Measurements from ENCODE around the gene CPA5. TPM values are rescaled to one million over a fixed set of nuclear protein-coding genes. Genes with fewer than 3 reads are reported as not detected.

Gene CPA5
- total and polyA plus RNA-seq, 7 donors = 0.42 to 5.2 (median 1.0) TPM; not detected in 1

DNA sequence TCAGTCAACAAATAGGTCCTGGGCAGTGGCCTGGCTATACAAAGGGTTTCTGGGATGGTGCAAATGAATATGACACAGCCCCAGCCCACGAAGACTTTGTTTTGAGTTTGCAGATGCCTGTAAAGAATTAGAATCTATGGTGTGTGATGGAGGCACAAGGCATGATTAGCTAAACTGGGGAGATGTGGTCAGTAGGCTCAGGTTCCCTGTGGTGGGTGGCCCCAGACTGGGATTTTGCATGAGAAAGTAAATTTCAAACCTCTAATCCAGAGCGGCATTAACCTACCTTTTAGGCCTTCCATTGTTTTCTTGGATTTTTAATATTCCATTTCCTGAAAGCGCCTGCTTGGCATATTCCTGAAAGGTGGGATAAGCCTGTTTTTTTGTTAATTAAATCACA is 6.4 kb upstream of the CPA5 start:
- Histone ChIP-seq H3K27me3 (ENCODE audit: insufficient read depth in 3 of 3, low read length in 2 of 3) (no peaks in the 10 kb centered on the region), H3K4me1 (no peaks in the 10 kb centered on the region), H3K4me3 (no peak overlapping the region), H3K27ac (no peak overlapping the region), H3K36me3 (ENCODE audit: insufficient read depth in 1 of 2, low read depth in 1 of 2) (no peaks in the 10 kb centered on the region), H3K9me3 (peaks cover 8% of the 10 kb centered on the region)
- no peak for ATAC-seq
- intact Hi-C loops (cut with DNase I) = no loop called here
- 91 to 95% (median 94%) methylated on average over 3 of the region's 3 CpGs for WGBS, 3 donors
- TF ChIP-seq, protein P1, sequence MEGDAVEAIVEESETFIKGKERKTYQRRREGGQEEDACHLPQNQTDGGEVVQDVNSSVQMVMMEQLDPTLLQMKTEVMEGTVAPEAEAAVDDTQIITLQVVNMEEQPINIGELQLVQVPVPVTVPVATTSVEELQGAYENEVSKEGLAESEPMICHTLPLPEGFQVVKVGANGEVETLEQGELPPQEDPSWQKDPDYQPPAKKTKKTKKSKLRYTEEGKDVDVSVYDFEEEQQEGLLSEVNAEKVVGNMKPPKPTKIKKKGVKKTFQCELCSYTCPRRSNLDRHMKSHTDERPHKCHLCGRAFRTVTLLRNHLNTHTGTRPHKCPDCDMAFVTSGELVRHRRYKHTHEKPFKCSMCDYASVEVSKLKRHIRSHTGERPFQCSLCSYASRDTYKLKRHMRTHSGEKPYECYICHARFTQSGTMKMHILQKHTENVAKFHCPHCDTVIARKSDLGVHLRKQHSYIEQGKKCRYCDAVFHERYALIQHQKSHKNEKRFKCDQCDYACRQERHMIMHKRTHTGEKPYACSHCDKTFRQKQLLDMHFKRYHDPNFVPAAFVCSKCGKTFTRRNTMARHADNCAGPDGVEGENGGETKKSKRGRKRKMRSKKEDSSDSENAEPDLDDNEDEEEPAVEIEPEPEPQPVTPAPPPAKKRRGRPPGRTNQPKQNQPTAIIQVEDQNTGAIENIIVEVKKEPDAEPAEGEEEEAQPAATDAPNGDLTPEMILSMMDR (IDR thresholded peaks at IDR 0.05) = no peak
- DNase-seq = no peak

DNA sequence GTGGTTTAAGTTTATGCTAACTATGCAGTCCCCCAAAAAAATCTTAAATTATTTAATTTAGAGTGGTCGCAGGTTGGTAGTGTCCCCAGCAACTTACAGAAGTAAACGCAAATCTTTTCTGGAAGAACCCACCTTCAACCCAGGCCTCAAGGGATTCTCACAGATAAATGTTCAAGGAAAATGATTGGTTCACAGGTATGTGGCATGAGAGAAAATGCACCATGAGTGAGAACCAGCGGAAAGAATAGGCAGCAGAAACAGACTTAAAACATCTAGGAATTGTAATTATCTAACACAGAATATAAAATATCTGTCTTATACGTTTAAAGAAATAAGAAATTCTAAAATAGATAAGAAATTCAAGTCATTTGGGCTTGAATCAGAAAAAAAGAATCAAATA is 2.7 kb upstream of the CPA5 start:
- ATAC-seq (no peak), DNase-seq (no peak)
- TF ChIP-seq, protein P1 (IDR thresholded peaks at IDR 0.05) = no peak
- Histone ChIP-seq H3K9me3 (peaks cover 8% of the 10 kb centered on the region), H3K36me3 (ENCODE audit: insufficient read depth in 1 of 2, low read depth in 1 of 2) (no peaks in the 10 kb centered on the region), H3K27me3 (ENCODE audit: insufficient read depth in 3 of 3, low read length in 2 of 3) (no peaks in the 10 kb centered on the region), H3K27ac (no peak overlapping the region), H3K4me3 (no peak overlapping the region), H3K4me1 (no peaks in the 10 kb centered on the region)
- intact Hi-C loops (cut with DNase I) = no loop called here
- WGBS, 3 donors = 96 to 97% (median 97%) methylated on average over 4 of the region's 4 CpGs

- Histone ChIP-seq H3K4me1 (no peaks in the 10 kb centered on the region), H3K27me3 (ENCODE audit: insufficient read depth in 3 of 3, low read length in 2 of 3) (no peaks in the 10 kb centered on the region), H3K36me3 (ENCODE audit: insufficient read depth in 1 of 2, low read depth in 1 of 2) (no peaks in the 10 kb centered on the region), H3K27ac (no peak overlapping the region), H3K4me3 (no peak overlapping the region), H3K9me3 (peaks cover 8% of the 10 kb centered on the region)
- WGBS, 3 donors = 95 to 96% (median 95%) methylated on average over 3 of the region's 3 CpGs
- TF ChIP-seq, protein P1 (IDR thresholded peaks at IDR 0.05) = no peak
- intact Hi-C loops (cut with DNase I) = no loop called here
- ATAC-seq = no peak
- DNase-seq = no peak
These were observed 1.8 kb upstream of the CPA5 start for GRCh38 chr7:130342701-130343380.

DNA sequence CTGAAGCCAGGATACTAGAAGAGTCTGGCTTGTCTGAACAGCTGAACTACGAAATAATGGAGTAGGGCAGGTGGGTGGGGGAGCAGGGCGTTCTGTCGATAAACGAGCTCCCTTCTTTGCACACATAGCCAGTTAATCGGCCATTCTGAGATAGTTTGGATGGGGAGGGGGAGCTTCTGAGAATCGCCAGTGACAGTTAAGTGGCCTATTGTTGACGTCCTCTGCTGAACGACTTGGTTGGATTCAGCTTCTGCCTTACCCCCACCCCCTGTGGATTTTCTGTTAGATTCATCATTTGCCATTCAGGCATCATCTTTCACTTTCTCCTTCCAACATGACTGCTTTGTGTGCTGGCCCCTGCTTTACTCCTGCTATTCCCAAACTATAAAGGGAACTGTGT is 520 bp downstream of the CPA5 start:
- Histone ChIP-seq H3K4me3 (no peak overlapping the region), H3K27me3 (ENCODE audit: insufficient read depth in 3 of 3, low read length in 2 of 3) (peaks cover 0 to 2% (median 0%) of the 10 kb centered on the region in 3 donors), H3K4me1 (no peaks in the 10 kb centered on the region), H3K27ac (no peak overlapping the region), H3K36me3 (ENCODE audit: insufficient read depth in 1 of 2, low read depth in 1 of 2) (no peaks in the 10 kb centered on the region), H3K9me3 (peaks cover 8% of the 10 kb centered on the region)
- TF ChIP-seq, protein P1 (IDR thresholded peaks at IDR 0.05) = no peak
- WGBS, 3 donors = 24 to 33% (median 31%) methylated on average over 8 of the region's 8 CpGs
- ATAC-seq (no peak), DNase-seq (no peak)
- intact Hi-C loops (cut with DNase I) = no loop called here

DNA sequence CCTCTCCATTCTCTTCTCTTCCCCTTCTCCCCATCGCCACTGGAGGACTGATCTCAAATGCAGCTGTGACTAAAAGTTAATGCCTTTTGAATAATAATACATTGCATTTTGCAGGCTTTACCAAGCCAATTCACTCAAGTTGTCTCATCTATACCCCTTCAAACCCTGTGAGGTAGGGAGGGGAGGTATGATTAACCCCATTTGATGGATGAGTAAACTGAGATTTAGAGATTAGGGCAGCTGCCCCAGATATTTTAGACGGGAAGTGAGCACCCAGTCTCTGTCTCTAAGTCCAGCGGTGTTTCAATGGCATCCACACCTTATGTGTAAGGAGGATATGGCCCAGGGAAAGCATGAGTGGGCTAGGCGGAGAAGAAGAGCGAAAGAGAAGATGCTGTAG is 1.1 kb downstream of the CPA5 start:
- ATAC-seq (no peak), DNase-seq (no peak)
- TF ChIP-seq, protein P1 (IDR thresholded peaks at IDR 0.05) = no peak
- H3K9me3 ChIP-seq = peaks cover 8% of the 10 kb centered on the region
- H3K27ac ChIP-seq = no peak overlapping the region
- no peaks in the 10 kb centered on the region for H3K36me3 ChIP-seq (ENCODE audit: insufficient read depth in 1 of 2, low read depth in 1 of 2)
- H3K4me3 ChIP-seq = no peak overlapping the region
- no peaks in the 10 kb centered on the region for H3K4me1 ChIP-seq
- intact Hi-C loops (cut with DNase I) = no loop called here
- 68 to 81% (median 72%) methylated on average over 4 to 5 of the region's 5 CpGs for WGBS, 3 donors
- H3K27me3 ChIP-seq (ENCODE audit: insufficient read depth in 3 of 3, low read length in 2 of 3) = peaks cover 0 to 2% (median 0%) of the 10 kb centered on the region in 3 donors
